ENCODE results near the gene PLRG1.

DNA sequence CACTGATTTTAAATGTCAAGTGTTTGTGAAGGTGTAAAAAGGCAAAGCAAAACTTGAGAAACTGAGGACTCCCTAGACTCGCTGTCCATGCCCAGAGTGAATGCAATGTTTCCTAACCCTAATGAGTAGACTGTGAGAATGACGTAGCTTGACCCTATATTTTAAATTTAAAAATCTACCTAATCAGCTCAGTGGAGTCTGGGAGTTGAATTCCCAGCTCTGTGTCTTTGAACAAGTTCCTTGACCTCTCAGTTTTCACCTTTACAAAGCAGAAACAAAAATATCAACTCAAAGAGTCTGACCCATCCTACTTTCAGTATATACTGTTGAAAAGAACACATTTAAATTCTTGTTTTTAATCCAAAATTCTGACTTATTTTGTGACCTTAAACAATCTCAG, 38.0 kb upstream of the PLRG1 start:
- TF ChIP-seq, protein P1, sequence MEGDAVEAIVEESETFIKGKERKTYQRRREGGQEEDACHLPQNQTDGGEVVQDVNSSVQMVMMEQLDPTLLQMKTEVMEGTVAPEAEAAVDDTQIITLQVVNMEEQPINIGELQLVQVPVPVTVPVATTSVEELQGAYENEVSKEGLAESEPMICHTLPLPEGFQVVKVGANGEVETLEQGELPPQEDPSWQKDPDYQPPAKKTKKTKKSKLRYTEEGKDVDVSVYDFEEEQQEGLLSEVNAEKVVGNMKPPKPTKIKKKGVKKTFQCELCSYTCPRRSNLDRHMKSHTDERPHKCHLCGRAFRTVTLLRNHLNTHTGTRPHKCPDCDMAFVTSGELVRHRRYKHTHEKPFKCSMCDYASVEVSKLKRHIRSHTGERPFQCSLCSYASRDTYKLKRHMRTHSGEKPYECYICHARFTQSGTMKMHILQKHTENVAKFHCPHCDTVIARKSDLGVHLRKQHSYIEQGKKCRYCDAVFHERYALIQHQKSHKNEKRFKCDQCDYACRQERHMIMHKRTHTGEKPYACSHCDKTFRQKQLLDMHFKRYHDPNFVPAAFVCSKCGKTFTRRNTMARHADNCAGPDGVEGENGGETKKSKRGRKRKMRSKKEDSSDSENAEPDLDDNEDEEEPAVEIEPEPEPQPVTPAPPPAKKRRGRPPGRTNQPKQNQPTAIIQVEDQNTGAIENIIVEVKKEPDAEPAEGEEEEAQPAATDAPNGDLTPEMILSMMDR (IDR thresholded peaks at IDR 0.05; ENCODE audit: poor library complexity, severe bottlenecking): no peak
- no peak for TF ChIP-seq EP300 (conservative IDR thresholded peaks at IDR 0.05; ENCODE audit: poor library complexity, severe bottlenecking)
- no peak for TF ChIP-seq POLR2AphosphoS5 (IDR thresholded peaks at IDR 0.05)

Measured in neural cell (in vitro differentiated cells).